K562 (cell line): ENCODE measurements around the gene IL23R. TPM values are rescaled to one million over a fixed set of nuclear protein-coding genes. Genes with fewer than 3 reads are reported as not detected.

Experiments used
- ATF3 ChIP-seq, 2 experiments: fragments of 450-650 bp in 1 of 2; sonication (generic) in 1 of 2; formaldehyde crosslinking in 1 of 2; IDR thresholded peaks in 1 of 2; conservative IDR thresholded peaks in 1 of 2; 2 replicates each; pipeline versions ENCODE4 v1.6.1 to v1.8.1; 2016 to 2023; ENCODE audit warnings: mild to moderate bottlenecking in 2 of 2, moderate library complexity in 2 of 2, inconsistent platforms in 1 of 2, missing genetic modification reagents in 1 of 2
- CTCF ChIP-seq, 3 experiments: IDR thresholded peaks in 2 of 3; conservative IDR thresholded peaks in 1 of 3; 2 replicates each; pipeline ENCODE4 v1.5.1; 2011 to 2012; ENCODE audit warnings: low read length in 3 of 3, mild to moderate bottlenecking in 3 of 3, control low read depth in 2 of 3, improper control_type of control experiment in 1 of 3, inconsistent platforms in 1 of 3, low read depth in 1 of 3, mixed read lengths in 1 of 3, moderate library complexity in 1 of 3; ENCODE audit not compliant: insufficient read depth in 2 of 3
- CUX1 ChIP-seq: fragments of 200-800 bp; sonication (Bioruptor generic); IDR thresholded peaks from 2 replicates; pipeline ENCODE4 v1.6.1; 2016; ENCODE audit warnings: missing genetic modification characterization, missing compliant biosample characterization
- E2F6 ChIP-seq, 2 experiments: IDR thresholded peaks; 2 replicates each; pipeline ENCODE4 v1.6.1; 2011; ENCODE audit warnings: borderline replicate concordance in 1 of 2, control low read depth in 1 of 2, low read depth in 1 of 2, low read length in 1 of 2, mild to moderate bottlenecking in 1 of 2, mixed read lengths in 1 of 2, moderate library complexity in 1 of 2; ENCODE audit not compliant: insufficient read depth in 1 of 2, insufficient read length in 1 of 2, poor library complexity in 1 of 2, severe bottlenecking in 1 of 2; ENCODE audit errors: extremely low read depth in 1 of 2
- GATA2 ChIP-seq: sonication (generic); formaldehyde crosslinking; IDR thresholded peaks from 2 replicates; pipeline ENCODE4 v1.4.0; 2020; ENCODE audit warnings: mild to moderate bottlenecking, missing genetic modification reagents
- KLF10 ChIP-seq: fragments of 250-450 bp; sonication (Bioruptor Pico); IDR thresholded peaks from 2 replicates; pipeline ENCODE4 v1.6.1; 2021; ENCODE audit warnings: matching md5 sums
- LEF1 ChIP-seq: fragments of 450-650 bp; IDR thresholded peaks from 2 replicates; pipeline ENCODE4 v1.6.1; 2016; ENCODE audit warnings: mild to moderate bottlenecking
- MAZ ChIP-seq, 2 experiments: fragments of 450-650 bp in 1 of 2; sonication (generic) in 1 of 2; formaldehyde crosslinking; IDR thresholded peaks in 1 of 2; conservative IDR thresholded peaks in 1 of 2; 2 replicates each; pipeline versions ENCODE4 v1.4.0 to v1.5.0; 2020; ENCODE audit warnings: mild to moderate bottlenecking in 1 of 2, missing genetic modification reagents in 1 of 2
- MECOM ChIP-seq: fragments of 250-450 bp; sonication (Bioruptor Pico); IDR thresholded peaks from 2 replicates; pipeline ENCODE4 v1.8.0; 2022; ENCODE audit warnings: inconsistent platforms
- MED1 ChIP-seq: sonication (generic); formaldehyde crosslinking; IDR thresholded peaks from 2 replicates; pipeline ENCODE4 v1.8.1; 2023; ENCODE audit warnings: missing genetic modification reagents, borderline replicate concordance
- NFYB ChIP-seq: IDR thresholded peaks from 2 replicates; pipeline ENCODE4 v1.6.1; 2011; ENCODE audit warnings: mild to moderate bottlenecking, moderate library complexity; ENCODE audit not compliant: insufficient read length; ENCODE audit errors: extremely low read depth
- NR2C1 ChIP-seq, 2 experiments: fragments of 450-650 bp; IDR thresholded peaks; 2 replicates each; pipeline ENCODE4 v1.6.1; 2017; ENCODE audit warnings: mild to moderate bottlenecking in 2 of 2, antibody characterized with exemption in 1 of 2, inconsistent platforms in 1 of 2, missing compliant biosample characterization in 1 of 2, missing genetic modification characterization in 1 of 2
- RBM39 ChIP-seq: fragments of 200-400 bp; formaldehyde crosslinking; optimal IDR thresholded peaks from 2 replicates; pipeline ENCODE3; 2018; ENCODE audit warnings: low read depth, low read length
- ZNF174 ChIP-seq: fragments of 250-450 bp; sonication (Bioruptor Pico); IDR thresholded peaks from 2 replicates; pipeline ENCODE4 v1.4.0; 2020; ENCODE audit warnings: mild to moderate bottlenecking
- ZNF644 ChIP-seq: fragments of 200-800 bp; sonication (Bioruptor generic); IDR thresholded peaks from 2 replicates; pipeline ENCODE4 v1.6.1; 2016; ENCODE audit warnings: low read depth, missing genetic modification characterization, missing compliant biosample characterization
- polyA plus RNA-seq, 8 experiments: library from polyadenylated mRNA; depleted of rRNA in 4 of 8; stranded (reverse) in 5 of 8; unstranded in 3 of 8; fragments of >200 nt; fragmentation: Nextera tagmentation in 2 of 8; fragmentation: Illumina TruSeq in 1 of 8; extraction: Ambion mirVana in 2 of 8; extraction: Trizol in 1 of 8; gene quantifications; 2 replicates each; pipeline versions ENCODE4 v1.2.1 to v1.2.3, GENCODE V29; 2011 to 2014; ENCODE audit warnings: inconsistent platforms in 1 of 8, missing spikeins in 1 of 8
- total RNA-seq, 7 experiments: library from RNA; depleted of rRNA in 6 of 7; stranded (reverse); fragments of >200 nt in 6 of 7; fragmentation: Illumina TruSeq in 2 of 7; extraction: Trizol in 2 of 7; gene quantifications; 2 replicates each; pipeline versions ENCODE4 v1.2.1 to v1.2.3, GENCODE V29; 2011 to 2021; ENCODE audit warnings: low replicate concordance in 1 of 7
- TF ChIP-seq, protein P1 (sequence below): fragments of 250-450 bp; sonication (Bioruptor Pico); IDR thresholded peaks from 2 replicates; pipeline ENCODE4 v1.5.0; 2021

IL23R gene
- total and polyA plus RNA-seq, 9 of the 15 experiments (the other 6 are each of a cell fraction or from before 2014, with no cell fraction given): 4.4 to 52.7 (median 22.8) TPM

DNA sequence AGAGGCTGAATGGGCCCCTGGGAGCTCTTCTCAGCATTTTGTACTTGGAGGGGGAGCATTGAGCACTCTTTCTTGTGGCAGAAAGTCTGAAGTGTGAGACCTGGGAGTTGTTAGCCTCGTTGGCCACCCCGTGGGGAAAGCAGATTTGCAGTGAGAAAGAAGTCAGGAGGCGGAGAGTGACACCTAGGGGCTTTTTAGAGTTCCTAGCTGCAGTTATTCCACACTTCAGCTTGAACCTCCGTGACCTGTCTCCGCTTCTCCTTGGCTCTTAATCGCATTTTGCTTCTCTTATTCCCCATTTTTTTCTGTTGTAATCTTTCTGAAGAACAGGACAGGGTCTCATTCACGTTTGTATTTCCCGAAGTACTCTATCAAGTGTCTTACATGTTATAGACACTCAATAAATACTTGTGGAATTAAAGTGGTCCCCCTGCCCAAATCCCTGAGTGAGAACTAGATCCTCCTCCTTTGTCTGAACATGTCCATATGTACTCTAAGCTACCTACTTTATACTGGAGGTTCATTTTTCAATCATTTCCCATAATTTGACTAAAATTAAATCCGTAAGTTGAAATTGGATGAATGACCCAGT is 17.0 kb upstream of the IL23R start (continued):
- TF ChIP-seq CUX1 (CRISPR knock-in tag) (no peak), ZNF644 (tag) (no peak), MED1 (no peak), CTCF (IDR thresholded peaks at IDR 0.05 in 2 of 3, conservative IDR thresholded peaks at IDR 0.05 in 1 of 3; ENCODE audit: insufficient read depth in 2 of 3, low read depth in 1 of 3, low read length in 3 of 3) (peak; percentile 84 to 99 (median 99)), NR2C1 (IDR thresholded peaks at IDR 0.05) (no peak), NR2C1 (tag; IDR thresholded peaks at IDR 0.05) (no peak), ZNF174 (CRISPR knock-in tag) (no peak), RBM39 (no peak), MAZ (CRISPR knock-in tag; conservative IDR thresholded peaks at IDR 0.05 in 1 of 2, IDR thresholded peaks at IDR 0.05 in 1 of 2) (peak; percentile 41 to 57; a peak in 2 of 4 replicates), KLF10 (CRISPR knock-in tag) (no peak), MECOM (CRISPR knock-in tag) (no peak), LEF1 (no peak), NFYB (no peak), ATF3 (IDR thresholded peaks at IDR 0.05) (no peak), ATF3 (CRISPR knock-in tag; conservative IDR thresholded peaks at IDR 0.05) (no peak), GATA2 (CRISPR knock-in tag) (no peak), E2F6 (IDR thresholded peaks at IDR 0.05; ENCODE audit: borderline replicate concordance in 1 of 2, extremely low read depth in 1 of 2, insufficient read depth in 1 of 2, insufficient read length in 1 of 2, low read depth in 1 of 2, low read length in 1 of 2, poor library complexity in 1 of 2, severe bottlenecking in 1 of 2) (peak in 1 of 2 experiments; percentile 39)
- TF ChIP-seq, protein P1, sequence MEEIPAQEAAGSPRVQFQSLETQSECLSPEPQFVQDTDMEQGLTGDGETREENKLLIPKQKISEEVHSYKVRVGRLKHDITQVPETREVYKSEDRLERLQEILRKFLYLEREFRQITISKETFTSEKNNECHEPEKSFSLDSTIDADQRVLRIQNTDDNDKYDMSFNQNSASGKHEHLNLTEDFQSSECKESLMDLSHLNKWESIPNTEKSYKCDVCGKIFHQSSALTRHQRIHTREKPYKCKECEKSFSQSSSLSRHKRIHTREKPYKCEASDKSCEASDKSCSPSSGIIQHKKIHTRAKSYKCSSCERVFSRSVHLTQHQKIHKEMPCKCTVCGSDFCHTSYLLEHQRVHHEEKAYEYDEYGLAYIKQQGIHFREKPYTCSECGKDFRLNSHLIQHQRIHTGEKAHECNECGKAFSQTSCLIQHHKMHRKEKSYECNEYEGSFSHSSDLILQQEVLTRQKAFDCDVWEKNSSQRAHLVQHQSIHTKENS: no peak
